ENCODE data around the gene PSAPL1.

PSAPL1 gene

GRCh38 chr4:7474320-7474719, 39.6 kb upstream of the PSAPL1 start:
- DNase-seq (ENCODE audit: low read depth) = no peak
- no peak for TF ChIP-seq CTCF (IDR thresholded peaks at IDR 0.05; ENCODE audit: control insufficient read depth, insufficient read depth, low read depth, low read length, missing control alignments)
- no peak overlapping the region for H3K4me3 ChIP-seq (ENCODE audit: control insufficient read depth, low read depth, low read length)

GRCh38 chr4:7473081-7473480, 38.4 kb upstream of the PSAPL1 start:
- no peak for DNase-seq (ENCODE audit: low read depth)
- no peak for TF ChIP-seq CTCF (IDR thresholded peaks at IDR 0.05; ENCODE audit: control insufficient read depth, insufficient read depth, low read depth, low read length, missing control alignments)
- no peak overlapping the region for H3K4me3 ChIP-seq (ENCODE audit: control insufficient read depth, low read depth, low read length)

- DNase-seq (ENCODE audit: low read depth) = no peak
- TF ChIP-seq CTCF (IDR thresholded peaks at IDR 0.05; ENCODE audit: control insufficient read depth, insufficient read depth, low read depth, low read length, missing control alignments) = no peak
- H3K4me3 ChIP-seq (ENCODE audit: control insufficient read depth, low read depth, low read length) = no peak overlapping the region
Measured at GRCh38 chr4:7472442-7473013, 37.8 kb upstream of the PSAPL1 start.

GRCh38 chr4:7470522-7471128, 35.9 kb upstream of the PSAPL1 start:
- no peak for DNase-seq (ENCODE audit: low read depth)
- TF ChIP-seq CTCF (IDR thresholded peaks at IDR 0.05; ENCODE audit: control insufficient read depth, insufficient read depth, low read depth, low read length, missing control alignments) = no peak
- H3K4me3 ChIP-seq (ENCODE audit: control insufficient read depth, low read depth, low read length) = no peak overlapping the region

GRCh38 chr4:7470111-7470510, 35.4 kb upstream of the PSAPL1 start:
- no peak for TF ChIP-seq CTCF (IDR thresholded peaks at IDR 0.05; ENCODE audit: control insufficient read depth, insufficient read depth, low read depth, low read length, missing control alignments)
- H3K4me3 ChIP-seq (ENCODE audit: control insufficient read depth, low read depth, low read length) = no peak overlapping the region
- DNase-seq (ENCODE audit: low read depth) = no peak

- TF ChIP-seq CTCF (IDR thresholded peaks at IDR 0.05; ENCODE audit: control insufficient read depth, insufficient read depth, low read depth, low read length, missing control alignments) = no peak
- DNase-seq (ENCODE audit: low read depth) = no peak
- H3K4me3 ChIP-seq (ENCODE audit: control insufficient read depth, low read depth, low read length) = no peak overlapping the region
Measured at GRCh38 chr4:7469023-7469422, 34.3 kb upstream of the PSAPL1 start.

Measured in AG09309 (cell line).